ENCODE results near the gene SPEM2. TPM values are rescaled to one million over a fixed set of nuclear protein-coding genes. Genes with fewer than 3 reads are reported as not detected.
A peak's percentile ranks its signal among the peaks of the same experiment; 100 is the strongest.

The SPEM2 gene
- polyA plus RNA-seq, 1 experiment: not detected

DNA sequence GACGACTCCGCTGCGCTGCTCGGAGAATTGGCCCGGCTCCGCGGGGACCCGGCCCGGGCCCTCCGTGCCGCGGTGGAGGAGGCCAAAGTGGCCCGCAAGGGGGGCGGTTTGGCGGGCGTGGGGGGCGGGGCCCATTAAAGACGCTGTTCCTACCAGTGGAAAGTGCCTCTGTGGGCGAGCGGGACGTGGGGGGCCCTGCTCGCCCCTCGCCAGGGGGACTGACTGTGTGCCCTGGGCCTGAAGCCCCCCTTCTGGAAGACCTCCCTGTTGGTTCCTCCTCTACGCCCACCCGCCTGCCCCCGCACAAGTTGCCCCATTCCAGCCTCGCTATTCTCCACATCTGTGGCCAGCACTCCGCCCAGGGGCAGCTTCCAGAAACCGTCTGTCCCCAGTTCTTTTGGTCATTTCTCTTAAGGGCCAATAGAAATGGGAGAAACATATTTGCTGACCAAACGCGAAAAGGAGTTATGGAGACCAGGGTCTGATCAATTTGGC lies 12.0 kb downstream of the SPEM2 start:
- no peak for TF ChIP-seq CTCF (IDR thresholded peaks at IDR 0.05; ENCODE audit: low read depth, low read length)
- ChIA-PET CTCF (interaction anchor here (0.6 to 3.3 kb wide), 9 partner anchors 9 to 123 kb away, joined by 3 to 14 read pairs (median 3); partner anchors contain the start of genes SENP3, SPEM2 and TMEM95), POLR2A (interaction anchor here (0.7 to 2.7 kb wide), 3 partner anchors 19 to 47 kb away, joined by 4 to 16 read pairs (median 5); partner anchors contain the start of genes POLR2A and TMEM256)
- no peak for DNase-seq (ENCODE audit: low read depth, low spot score)
- H3K4me3 ChIP-seq (ENCODE audit: low read depth, low read length): peak overlapping the region; percentile 38; the same call in 1 of the 2 replicates
- peaks cover 31% of the 10 kb centered on the region for H3K27me3 ChIP-seq (ENCODE audit: control insufficient read depth, insufficient read depth, low read length)
- H3K27ac ChIP-seq (ENCODE audit: low read depth, low read length): no peak overlapping the region
- H3K9me3 ChIP-seq (ENCODE audit: control insufficient read depth, insufficient read depth, low read length): peaks cover 6% of the 10 kb centered on the region; the same call in 1 of the 2 replicates

DNA sequence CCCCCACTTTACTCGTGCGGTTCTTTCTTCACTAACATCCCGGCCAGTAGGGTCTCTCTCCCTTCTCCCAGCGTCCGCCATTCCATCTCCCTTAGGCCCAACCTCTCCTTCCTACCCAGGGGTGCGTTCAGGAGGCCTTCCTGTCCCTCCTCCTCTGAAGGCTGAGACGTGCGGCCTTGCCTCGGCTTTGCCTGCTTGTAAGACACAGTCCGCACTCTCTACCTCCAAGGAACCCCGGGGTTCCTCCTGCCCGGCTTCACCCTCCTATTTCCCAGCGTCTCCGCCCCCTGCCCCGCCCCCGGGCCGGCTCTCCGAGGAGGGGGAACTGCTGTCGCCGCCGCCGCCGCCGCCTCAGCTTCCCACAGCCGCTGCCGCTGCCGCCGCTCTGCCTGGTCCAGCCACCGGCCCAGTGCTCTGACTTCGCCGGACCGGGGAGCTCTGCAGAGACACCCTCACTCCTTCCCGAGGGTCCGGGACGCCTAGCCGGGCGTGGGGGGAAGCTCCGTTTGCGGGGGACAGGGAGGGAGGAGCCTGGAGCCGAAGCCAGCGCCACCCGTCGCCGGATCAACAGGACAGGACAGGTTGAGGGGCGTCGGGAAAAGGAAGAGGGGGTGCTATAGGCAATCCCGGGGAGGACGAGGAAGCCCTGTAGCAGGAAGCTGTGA lies 12.7 kb downstream of the SPEM2 start:
- no peak for DNase-seq (ENCODE audit: low read depth, low spot score)
- no peak for TF ChIP-seq CTCF (IDR thresholded peaks at IDR 0.05; ENCODE audit: low read depth, low read length)
- Histone ChIP-seq H3K27me3 (ENCODE audit: control insufficient read depth, insufficient read depth, low read length) (peaks cover 31% of the 10 kb centered on the region), H3K27ac (ENCODE audit: low read depth, low read length) (no peak overlapping the region), H3K9me3 (ENCODE audit: control insufficient read depth, insufficient read depth, low read length) (peaks cover 6% of the 10 kb centered on the region; the same call in 1 of the 2 replicates), H3K4me3 (ENCODE audit: low read depth, low read length) (no peak overlapping the region)
- POLR2A ChIA-PET: no interaction called here
- CTCF ChIA-PET: interaction anchor here (1.2 kb wide), 1 partner anchor 82 kb away, joined by 3 read pairs; no protein-coding TSS in a partner anchor

DNA sequence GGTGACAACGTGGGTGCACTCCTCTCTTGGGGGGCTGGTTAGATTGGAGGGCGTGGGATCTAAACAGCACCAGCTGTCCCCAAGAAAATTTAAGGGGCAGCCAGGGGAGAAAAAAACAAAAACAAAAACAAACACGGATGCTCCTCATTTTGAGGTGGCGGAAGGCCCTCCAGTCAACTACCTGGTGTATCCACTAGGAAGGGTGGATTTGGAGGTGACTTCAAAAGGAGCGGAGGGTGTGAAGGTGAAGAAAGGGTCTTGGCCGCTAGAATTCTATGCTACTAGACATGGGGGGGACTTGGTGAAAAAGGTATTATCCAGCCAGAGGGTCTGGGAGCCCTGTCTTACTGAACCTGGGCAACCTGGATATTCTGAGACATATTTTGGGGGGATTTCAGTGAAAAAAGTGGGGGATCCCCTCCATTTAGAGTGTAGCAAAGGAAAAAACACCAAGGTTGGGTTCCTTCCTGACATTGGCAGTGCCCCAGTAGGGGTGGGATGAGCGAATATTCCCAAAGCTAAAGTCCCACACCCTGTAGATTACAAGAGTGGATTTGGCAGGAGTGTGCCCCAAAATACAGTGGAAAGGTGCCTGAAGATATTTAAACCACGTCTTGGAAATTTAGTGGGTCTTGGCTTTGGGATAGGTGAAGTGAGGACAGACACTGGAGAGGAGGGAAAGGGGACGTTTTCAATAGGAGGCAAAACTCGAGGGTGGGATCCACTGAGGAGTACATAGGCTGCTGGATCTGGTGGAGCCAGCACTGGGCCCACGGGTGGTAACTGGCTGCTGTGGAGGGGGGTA lies 13.4 kb downstream of the SPEM2 start:
- POLR2A ChIA-PET: interaction anchor here (0.5 kb wide), 1 partner anchor 45 kb away, joined by 3 read pairs; no protein-coding TSS in a partner anchor
- H3K4me3 ChIP-seq (ENCODE audit: low read depth, low read length): no peak overlapping the region

GRCh38 chr17:7439462-7440112 lies 14.2 kb downstream of the SPEM2 start, which contains the start of gene FGF11:
Gene FGF11, plus strand, starts transcription at chr17:7439512. Its CDS starts 109 bp downstream, at chr17:7439621.
- Histone ChIP-seq H3K27ac (ENCODE audit: low read depth, low read length) (no peak within 1 kb of the TSS), H3K9me3 (ENCODE audit: control insufficient read depth, insufficient read depth, low read length) (peaks cover 6% of the 10 kb centered on the region; the same call in 1 of the 2 replicates), H3K27me3 (ENCODE audit: control insufficient read depth, insufficient read depth, low read length) (peaks cover 31% of the 10 kb centered on the region), H3K4me3 (ENCODE audit: low read depth, low read length) (peak within 1 kb of the TSS; percentile 56)
- no peak for TF ChIP-seq CTCF (IDR thresholded peaks at IDR 0.05; ENCODE audit: low read depth, low read length)
- CTCF ChIA-PET: no interaction called here
- DNase-seq (ENCODE audit: low read depth, low spot score): no peak
- POLR2A ChIA-PET: interaction anchor here (0.5 to 0.8 kb wide), 2 partner anchors 44 kb away, joined by 3 to 4 read pairs; partner anchors contain the start of gene POLR2A

More for the DNA sequence above, 13.4 kb downstream of the SPEM2 start:
- Histone ChIP-seq H3K9me3 (ENCODE audit: control insufficient read depth, insufficient read depth, low read length) (peaks cover 6% of the 10 kb centered on the region; the same call in 1 of the 2 replicates), H3K27me3 (ENCODE audit: control insufficient read depth, insufficient read depth, low read length) (peaks cover 31% of the 10 kb centered on the region), H3K27ac (ENCODE audit: low read depth, low read length) (no peak overlapping the region)
- TF ChIP-seq CTCF (IDR thresholded peaks at IDR 0.05; ENCODE audit: low read depth, low read length): no peak
- CTCF ChIA-PET: interaction anchor here (1.2 kb wide), 1 partner anchor 83 kb away, joined by 3 read pairs; no protein-coding TSS in a partner anchor
- DNase-seq (ENCODE audit: low read depth, low spot score): no peak

All from AG04450 (cell line).